ENCODE measurements around the gene DPP7. TPM values are rescaled to one million over a fixed set of nuclear protein-coding genes. Genes with fewer than 3 reads are reported as not detected.

DPP7 gene
- total and polyA plus RNA-seq, 9 of the 15 experiments (the other 6 are each of a cell fraction or from before 2014, with no cell fraction given), result 0.99 to 365 (median 132) TPM

DNA sequence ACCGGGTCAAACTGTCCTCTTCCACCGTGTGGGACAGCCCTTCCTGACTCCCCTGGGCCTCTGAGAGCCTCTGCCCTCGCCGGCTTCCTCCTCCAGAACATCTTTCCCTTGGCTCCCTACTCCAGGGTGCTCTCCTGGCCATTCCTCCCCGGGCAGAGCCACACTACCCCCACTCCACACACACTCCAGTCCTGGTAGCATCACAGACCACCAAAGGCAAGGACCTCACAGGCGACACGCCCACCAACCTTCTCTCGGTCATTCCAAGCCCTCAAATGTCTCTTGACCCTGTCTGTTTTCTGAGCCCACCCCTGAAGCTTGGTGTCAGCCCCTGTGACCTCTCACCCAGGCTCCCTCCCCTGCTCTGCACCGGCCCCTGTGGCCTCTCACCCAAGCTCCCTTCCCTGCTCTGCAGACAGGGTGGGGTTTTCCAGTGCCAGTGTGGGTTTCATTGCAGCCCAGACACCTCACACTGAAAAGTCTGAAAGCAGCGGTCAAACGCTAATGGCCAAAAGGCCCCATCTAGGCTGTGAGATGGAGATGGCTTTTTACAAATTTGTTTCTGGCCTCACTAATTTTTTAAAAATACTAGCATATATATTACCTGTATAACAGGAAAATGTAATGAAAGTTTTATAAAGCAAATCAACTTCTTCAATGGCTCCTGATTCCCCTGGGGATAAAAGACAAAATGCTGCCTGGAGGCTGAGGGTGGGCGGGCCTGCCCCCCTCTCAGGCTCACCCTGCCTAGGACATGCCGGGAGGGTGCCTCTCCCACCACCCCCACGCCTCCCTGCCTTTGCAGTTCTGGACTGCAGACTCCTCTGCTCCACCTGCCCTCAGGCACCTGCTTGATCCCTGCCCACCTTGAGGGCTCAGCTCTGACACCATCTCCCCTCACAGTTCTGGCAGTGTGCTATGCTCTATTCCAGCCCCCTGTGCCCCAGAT is 44.8 kb upstream of the DPP7 start:
- FAIRE-seq (peak; percentile 15), DNase-seq (ENCODE audit: extremely low read depth in 1 of 4, low spot score in 3 of 4) (no peak), ATAC-seq (no peak)
- Histone ChIP-seq H3K27ac (ENCODE audit: extremely low read depth, low read depth, low read length) (no peak overlapping the region), H3K4me3 (no peak overlapping the region), H3K9me1 (ENCODE audit: control insufficient read depth, insufficient read depth, low read length) (no peaks in the 10 kb centered on the region), H3K27me3 (ENCODE audit: control insufficient read depth in 2 of 2, insufficient read depth in 2 of 2, low read length in 2 of 2) (peaks cover 0 to 2% of the 10 kb centered on the region in 2 experiments; a peak in 2 of 5 replicates), H3K9ac (ENCODE audit: insufficient read depth in 1 of 2, low read depth in 2 of 2, low read length in 2 of 2) (peak overlapping the region in 1 of 2 experiments; percentile 79; a peak in 2 of 4 replicates), H3K4me1 (replicated peaks in 1 of 2; ENCODE audit: control insufficient read depth in 2 of 2, insufficient read depth in 2 of 2, low read length in 2 of 2) (peaks cover 18 to 84% of the 10 kb centered on the region in 2 experiments; a peak in 4 of 5 replicates), H2AFZ (ENCODE audit: low read depth, low read length) (no peak overlapping the region), H4K20me1 (replicated peaks; ENCODE audit: control insufficient read depth, insufficient read depth, low read length) (0 out of 2 replicates have a peak, but pooled peaks cover 8% of the 10 kb centered on the region), H3K79me2 (ENCODE audit: control insufficient read depth, insufficient read depth, low read length) (no peaks in the 10 kb centered on the region), H3K4me2 (ENCODE audit: insufficient read depth, low read length) (no peak overlapping the region), H3K9me3 (replicated peaks; ENCODE audit: control insufficient read depth, insufficient read depth, low read depth, low read length) (no peaks in the 10 kb centered on the region), H3K36me3 (ENCODE audit: control insufficient read depth, insufficient read depth, low read length) (no peaks in the 10 kb centered on the region)
- CTCF ChIA-PET (ENCODE audit: low intra/inter-chr PET ratio), result no interaction called here
- intact Hi-C loops (cut with micrococcal nuclease), result no loop called here
- TF ChIP-seq, protein P1, sequence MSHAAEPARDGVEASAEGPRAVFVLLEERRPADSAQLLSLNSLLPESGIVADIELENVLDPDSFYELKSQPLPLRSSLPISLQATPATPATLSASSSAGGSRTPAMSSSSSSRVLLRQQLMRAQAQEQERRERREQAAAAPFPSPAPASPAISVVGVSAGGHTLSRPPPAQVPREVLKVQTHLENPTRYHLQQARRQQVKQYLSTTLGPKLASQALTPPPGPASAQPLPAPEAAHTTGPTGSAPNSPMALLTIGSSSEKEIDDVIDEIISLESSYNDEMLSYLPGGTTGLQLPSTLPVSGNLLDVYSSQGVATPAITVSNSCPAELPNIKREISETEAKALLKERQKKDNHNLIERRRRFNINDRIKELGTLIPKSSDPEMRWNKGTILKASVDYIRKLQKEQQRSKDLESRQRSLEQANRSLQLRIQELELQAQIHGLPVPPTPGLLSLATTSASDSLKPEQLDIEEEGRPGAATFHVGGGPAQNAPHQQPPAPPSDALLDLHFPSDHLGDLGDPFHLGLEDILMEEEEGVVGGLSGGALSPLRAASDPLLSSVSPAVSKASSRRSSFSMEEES (CRISPR knock-in tag; IDR thresholded peaks at IDR 0.05), result no peak
- no peak for TF ChIP-seq ZNF217 (CRISPR knock-in tag; IDR thresholded peaks at IDR 0.05)
- no peak for TF ChIP-seq EP400 (IDR thresholded peaks at IDR 0.05)
- no peak for TF ChIP-seq CCNT2 (IDR thresholded peaks at IDR 0.05; ENCODE audit: borderline replicate concordance, extremely low read depth, insufficient read length, low read depth, low read length)
- no peak for TF ChIP-seq FIP1L1 (IDR thresholded peaks at IDR 0.05; ENCODE audit: low read depth, low read length, poor library complexity, severe bottlenecking)
- TF ChIP-seq, protein P2, sequence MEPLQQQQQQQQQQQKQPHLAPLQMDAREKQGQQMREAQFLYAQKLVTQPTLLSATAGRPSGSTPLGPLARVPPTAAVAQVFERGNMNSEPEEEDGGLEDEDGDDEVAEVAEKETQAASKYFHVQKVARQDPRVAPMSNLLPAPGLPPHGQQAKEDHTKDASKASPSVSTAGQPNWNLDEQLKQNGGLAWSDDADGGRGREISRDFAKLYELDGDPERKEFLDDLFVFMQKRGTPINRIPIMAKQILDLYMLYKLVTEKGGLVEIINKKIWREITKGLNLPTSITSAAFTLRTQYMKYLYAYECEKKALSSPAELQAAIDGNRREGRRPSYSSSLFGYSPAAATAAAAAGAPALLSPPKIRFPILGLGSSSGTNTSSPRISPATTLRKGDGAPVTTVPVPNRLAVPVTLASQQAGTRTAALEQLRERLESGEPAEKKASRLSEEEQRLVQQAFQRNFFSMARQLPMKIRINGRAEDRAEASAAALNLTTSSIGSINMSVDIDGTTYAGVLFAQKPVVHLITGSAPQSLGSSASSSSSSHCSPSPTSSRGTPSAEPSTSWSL (CRISPR knock-in tag; IDR thresholded peaks at IDR 0.05; ENCODE audit: borderline replicate concordance), result no peak
- TF ChIP-seq ZNF316 (IDR thresholded peaks at IDR 0.05), result no peak
- no peak for TF ChIP-seq ZEB2 (IDR thresholded peaks at IDR 0.05)
- no peak for TF ChIP-seq KAT8 (IDR thresholded peaks at IDR 0.05; ENCODE audit: low read depth)
- TF ChIP-seq GATA2 (CRISPR knock-in tag; IDR thresholded peaks at IDR 0.05), result no peak
- TF ChIP-seq ZNF282 (CRISPR knock-in tag; IDR thresholded peaks at IDR 0.05), result no peak
- 12% methylated on average over 13 of the region's 14 CpGs for WGBS (ENCODE audit: insufficient coverage, low coverage, missing lambda C conversion rate)
- POLR2A ChIA-PET, result interaction anchor here (1.1 kb wide), 1 partner anchor 30 kb away, joined by 4 read pairs; no protein-coding TSS in a partner anchor
- no TSS peak for BruUV-seq (replicated peaks)
- in situ Hi-C loops (cut with MboI), result no loop called here

Data from K562 (cell line).